WTC11 (cell line): ENCODE results near the gene OIT3. TPM values are rescaled to one million over a fixed set of nuclear protein-coding genes. Genes with fewer than 3 reads are reported as not detected.
"Not testable (repeated sequence)": the region's sequence is repeated elsewhere in the genome, so short reads cannot be mapped to it uniquely, and the experiment has no call there.

Source experiments
- ATAC-seq: fragments of 200-7000 bp; cut with Tn5 transposase; 2 replicates; pipeline ENCODE4 v1.10.0; 2021; ENCODE audit warnings: mild to moderate bottlenecking, moderate library complexity
- CTCF ChIA-PET: fragments of 300-600 bp; sonication (Branson Sonifier 250); formaldehyde crosslinking; loops from one replicate; lab custom pipeline; 2021; ENCODE audit warnings: antibody characterized with exemption; lab: Charles Lee
- POLR2A ChIA-PET: fragments of 350-600 bp; sonication (Branson Sonifier 250); formaldehyde crosslinking; loops from one replicate; lab custom pipeline; 2021; ENCODE audit warnings: antibody characterized with exemption; lab: Charles Lee
- DNase-seq: peaks from one replicate; pipeline ENCODE4 v3.0.0; 2021; ENCODE audit warnings: low spot score
- H3K27ac Mint-ChIP-seq: 2 replicates; pipeline ENCODE4 v1.8.0; 2021; ENCODE audit warnings: mixed read lengths
- H3K27me3 Mint-ChIP-seq: 2 replicates; pipeline ENCODE4 v1.8.0; 2021; ENCODE audit warnings: low read depth, mild to moderate bottlenecking, moderate library complexity, mixed read lengths
- H3K36me3 Mint-ChIP-seq: 2 replicates; pipeline ENCODE4 v1.8.0; 2021; ENCODE audit warnings: mixed read lengths
- H3K4me1 Mint-ChIP-seq: 2 replicates; pipeline ENCODE4 v1.8.0; 2022; ENCODE audit warnings: mixed read lengths
- H3K4me3 Mint-ChIP-seq: 2 replicates; pipeline ENCODE4 v1.8.0; 2021; ENCODE audit warnings: mild to moderate bottlenecking, moderate library complexity, mixed read lengths
- H3K9me3 Mint-ChIP-seq: 2 replicates; pipeline ENCODE4 v1.8.0; 2021; ENCODE audit warnings: mixed read lengths
- CBFB ChIP-seq: sonication (generic); formaldehyde crosslinking; IDR thresholded peaks from 2 replicates; pipeline ENCODE4 v1.8.1; 2022; ENCODE audit warnings: mild to moderate bottlenecking, low read depth, missing genetic modification reagents
- CREB1 ChIP-seq: sonication (generic); formaldehyde crosslinking; IDR thresholded peaks from 2 replicates; pipeline ENCODE4 v1.8.0; 2023; ENCODE audit warnings: mild to moderate bottlenecking, missing genetic modification reagents
- E2F1 ChIP-seq: sonication (generic); formaldehyde crosslinking; IDR thresholded peaks from 2 replicates; pipeline ENCODE4 v1.8.0; 2022; ENCODE audit warnings: mild to moderate bottlenecking, missing genetic modification reagents
- ETV6 ChIP-seq: sonication (generic); formaldehyde crosslinking; IDR thresholded peaks from 2 replicates; pipeline ENCODE4 v1.8.1; 2022; ENCODE audit warnings: mild to moderate bottlenecking, missing genetic modification reagents
- JUN ChIP-seq: sonication (generic); formaldehyde crosslinking; IDR thresholded peaks from 2 replicates; pipeline ENCODE4 v1.8.0; 2023; ENCODE audit warnings: mild to moderate bottlenecking, missing genetic modification reagents
- NR1H2 ChIP-seq: sonication (generic); formaldehyde crosslinking; IDR thresholded peaks from 2 replicates; pipeline ENCODE4 v1.9.0; 2021; ENCODE audit warnings: mild to moderate bottlenecking, moderate library complexity, missing genetic modification reagents
- TEAD4 ChIP-seq: sonication (generic); formaldehyde crosslinking; IDR thresholded peaks from 2 replicates; pipeline ENCODE4 v1.8.0; 2022; ENCODE audit warnings: mild to moderate bottlenecking, missing genetic modification reagents
- USF1 ChIP-seq: sonication (generic); formaldehyde crosslinking; IDR thresholded peaks from 2 replicates; pipeline ENCODE4 v1.8.0; 2022; ENCODE audit warnings: mild to moderate bottlenecking, missing genetic modification reagents
- ZBTB21 ChIP-seq: sonication (generic); formaldehyde crosslinking; IDR thresholded peaks from 2 replicates; pipeline ENCODE4 v1.8.1; 2023; ENCODE audit warnings: mild to moderate bottlenecking, missing genetic modification reagents, borderline replicate concordance
- ZNF232 ChIP-seq: sonication (generic); formaldehyde crosslinking; IDR thresholded peaks from 2 replicates; pipeline ENCODE4 v1.8.0; 2022; ENCODE audit warnings: mild to moderate bottlenecking, missing genetic modification reagents
- ZNF263 ChIP-seq: sonication (generic); formaldehyde crosslinking; IDR thresholded peaks from 2 replicates; pipeline ENCODE4 v1.8.1; 2022; ENCODE audit warnings: low read depth, mild to moderate bottlenecking, moderate library complexity, missing genetic modification reagents
- ZNF423 ChIP-seq: fragments of 250-450 bp; sonication (Bioruptor Pico); IDR thresholded peaks from 2 replicates; pipeline ENCODE4 v2.1.2; 2022; ENCODE audit warnings: mild to moderate bottlenecking, moderate library complexity
- ZNF532 ChIP-seq: fragments of 250-450 bp; sonication (Bioruptor Pico); IDR thresholded peaks from 2 replicates; pipeline ENCODE4 v1.9.0; 2021; ENCODE audit warnings: mild to moderate bottlenecking, borderline replicate concordance
- total RNA-seq: library from RNA; stranded (reverse); gene quantifications from 3 replicates; pipeline ENCODE4 v1.2.3, GENCODE V29; 2021
- TF ChIP-seq, protein P1 (sequence below): sonication (generic); formaldehyde crosslinking; IDR thresholded peaks from 2 replicates; pipeline ENCODE4 v1.8.1; 2023; ENCODE audit warnings: mild to moderate bottlenecking, missing genetic modification reagents, moderate library complexity

The OIT3 gene
- total RNA-seq, 1 experiment from 2014 or later, result not detected

DNA sequence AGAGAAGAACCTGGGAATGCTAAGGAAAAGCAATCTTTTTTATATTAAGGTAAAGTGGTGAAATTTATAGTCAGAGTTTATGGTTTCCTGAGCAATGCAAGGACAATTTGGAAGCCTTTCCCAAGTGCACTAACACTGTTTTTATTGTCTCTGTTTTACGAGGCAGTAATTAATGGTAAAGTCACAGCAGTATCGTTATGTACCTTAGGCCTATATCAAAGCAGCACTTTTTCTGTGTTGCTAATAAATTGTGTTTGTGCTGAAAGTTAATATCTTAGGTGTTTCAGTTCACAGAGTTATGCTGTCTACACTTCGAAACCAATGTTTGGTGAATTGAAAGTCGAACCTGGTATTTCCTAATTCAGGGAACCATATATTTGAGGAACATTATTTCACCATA is 19.2 kb downstream of the OIT3 start:
- POLR2A ChIA-PET, result no interaction called here
- H3K9me3 Mint-ChIP-seq, result no peaks in the 10 kb centered on the region
- H3K4me1 Mint-ChIP-seq, result peaks cover 7% of the 10 kb centered on the region
- CTCF ChIA-PET, result interaction anchor here (0.9 kb wide), 1 partner anchor 538 kb away, joined by 3 read pairs; no protein-coding TSS in a partner anchor
- no peaks in the 10 kb centered on the region for H3K36me3 Mint-ChIP-seq
- H3K27ac Mint-ChIP-seq, result no peak overlapping the region
- H3K27me3 Mint-ChIP-seq, result no peaks in the 10 kb centered on the region
- DNase-seq, result no peak
- H3K4me3 Mint-ChIP-seq, result no peak overlapping the region
- ATAC-seq, result no peak
- TF ChIP-seq USF1 (CRISPR knock-in tag) (no peak), JUN (CRISPR knock-in tag) (no peak), ZBTB21 (CRISPR knock-in tag) (no peak), NR1H2 (CRISPR knock-in tag) (no peak)

DNA sequence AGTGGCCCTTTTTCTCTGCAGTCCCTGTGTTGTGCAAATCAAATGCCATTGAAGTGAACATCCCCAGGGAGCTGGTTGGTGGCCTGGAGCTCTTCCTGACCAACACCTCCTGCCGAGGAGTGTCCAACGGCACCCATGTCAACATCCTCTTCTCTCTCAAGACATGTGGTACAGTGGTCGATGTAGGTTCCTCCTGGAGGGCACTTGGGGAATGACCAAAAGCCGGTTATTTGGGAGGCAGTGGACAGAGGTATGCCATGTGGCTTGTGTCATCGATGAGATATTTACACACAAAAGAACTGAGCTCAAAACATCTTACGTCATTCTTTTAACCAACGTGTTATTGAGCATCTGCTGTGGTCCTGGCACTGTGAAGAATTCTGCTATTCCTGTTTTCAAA is 19.7 kb downstream of the OIT3 start:
- peak; percentile 71 for ATAC-seq
- POLR2A ChIA-PET, result no interaction called here
- DNase-seq, result no peak
- no peaks in the 10 kb centered on the region for H3K9me3 Mint-ChIP-seq
- no peak overlapping the region for H3K27ac Mint-ChIP-seq
- H3K4me3 Mint-ChIP-seq, result no peak overlapping the region
- H3K36me3 Mint-ChIP-seq, result no peaks in the 10 kb centered on the region
- CTCF ChIA-PET, result interaction anchor here (0.9 kb wide), 1 partner anchor 539 kb away, joined by 3 read pairs; no protein-coding TSS in a partner anchor
- H3K4me1 Mint-ChIP-seq, result peaks cover 7% of the 10 kb centered on the region
- no peaks in the 10 kb centered on the region for H3K27me3 Mint-ChIP-seq
- no peak for TF ChIP-seq ZNF263 (CRISPR knock-in tag)
- TF ChIP-seq ZNF423 (CRISPR knock-in tag), result 0 out of 2 replicates have a peak, but pooled peaks have one; percentile 45

GRCh38 chr10:72917201-72917600 is 23.7 kb downstream of the OIT3 start:
- not testable (repeated sequence) for H3K27me3 Mint-ChIP-seq, ATAC-seq
- H3K9me3 Mint-ChIP-seq, result peaks cover 18% of the 10 kb centered on the region

GRCh38 chr10:72917803-72918332 is 24.3 kb downstream of the OIT3 start:
- POLR2A ChIA-PET, H3K27me3 Mint-ChIP-seq, CTCF ChIA-PET, H3K4me1 Mint-ChIP-seq, DNase-seq, ATAC-seq, H3K27ac Mint-ChIP-seq, H3K4me3 Mint-ChIP-seq: not testable (repeated sequence)
- Mint-ChIP-seq H3K9me3 (peaks cover 22% of the 10 kb centered on the region), H3K36me3 (peaks cover 16% of the 10 kb centered on the region)

More at GRCh38 chr10:72917201-72917600, 23.7 kb downstream of the OIT3 start:
- H3K4me1 Mint-ChIP-seq, DNase-seq, POLR2A ChIA-PET, CTCF ChIA-PET, H3K4me3 Mint-ChIP-seq, H3K27ac Mint-ChIP-seq: not testable (repeated sequence)
- H3K36me3 Mint-ChIP-seq, result peaks cover 13% of the 10 kb centered on the region

GRCh38 chr10:72918352-72918751 is 24.8 kb downstream of the OIT3 start:
- ATAC-seq (no peak), DNase-seq (peak; percentile 22)
- Mint-ChIP-seq H3K27ac (no peak overlapping the region), H3K36me3 (peaks cover 16% of the 10 kb centered on the region), H3K27me3 (peaks cover 5% of the 10 kb centered on the region), H3K4me1 (peaks cover 1% of the 10 kb centered on the region; the same call in 1 of the 2 replicates), H3K9me3 (peaks cover 22% of the 10 kb centered on the region), H3K4me3 (no peak overlapping the region)
- POLR2A ChIA-PET, result no interaction called here
- CTCF ChIA-PET, result no interaction called here
- TF ChIP-seq TEAD4 (CRISPR knock-in tag) (no peak), E2F1 (CRISPR knock-in tag) (no peak), ZNF532 (CRISPR knock-in tag) (no peak), ZNF232 (CRISPR knock-in tag) (no peak), ETV6 (no peak), CBFB (CRISPR knock-in tag) (no peak), CREB1 (CRISPR knock-in tag) (no peak)
- TF ChIP-seq, protein P1, sequence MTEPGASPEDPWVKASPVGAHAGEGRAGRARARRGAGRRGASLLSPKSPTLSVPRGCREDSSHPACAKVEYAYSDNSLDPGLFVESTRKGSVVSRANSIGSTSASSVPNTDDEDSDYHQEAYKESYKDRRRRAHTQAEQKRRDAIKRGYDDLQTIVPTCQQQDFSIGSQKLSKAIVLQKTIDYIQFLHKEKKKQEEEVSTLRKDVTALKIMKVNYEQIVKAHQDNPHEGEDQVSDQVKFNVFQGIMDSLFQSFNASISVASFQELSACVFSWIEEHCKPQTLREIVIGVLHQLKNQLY (CRISPR knock-in tag), result no peak
